ENCODE data around the gene FRMD4B.

The FRMD4B gene

GRCh38 chr3:69425249-69425648 is 39.4 kb upstream of the FRMD4B start:
- peak; percentile 57 for TF ChIP-seq CTCF (IDR thresholded peaks at IDR 0.05; ENCODE audit: insufficient read depth, missing control alignments)
- DNase-seq (ENCODE audit: insufficient read length, low spot score): no peak
- peak; percentile 11 for FAIRE-seq

GRCh38 chr3:69423463-69424155 is 37.7 kb upstream of the FRMD4B start:
- DNase-seq (ENCODE audit: insufficient read length, low spot score) (no peak), FAIRE-seq (no peak)

GRCh38 chr3:69422751-69423150 is 36.9 kb upstream of the FRMD4B start:
- FAIRE-seq (no peak), DNase-seq (ENCODE audit: insufficient read length, low spot score) (no peak)
- no peak for TF ChIP-seq CTCF (IDR thresholded peaks at IDR 0.05; ENCODE audit: insufficient read depth, missing control alignments)

More at GRCh38 chr3:69423463-69424155, 37.7 kb upstream of the FRMD4B start:
- TF ChIP-seq CTCF (IDR thresholded peaks at IDR 0.05; ENCODE audit: insufficient read depth, missing control alignments): no peak

DNA sequence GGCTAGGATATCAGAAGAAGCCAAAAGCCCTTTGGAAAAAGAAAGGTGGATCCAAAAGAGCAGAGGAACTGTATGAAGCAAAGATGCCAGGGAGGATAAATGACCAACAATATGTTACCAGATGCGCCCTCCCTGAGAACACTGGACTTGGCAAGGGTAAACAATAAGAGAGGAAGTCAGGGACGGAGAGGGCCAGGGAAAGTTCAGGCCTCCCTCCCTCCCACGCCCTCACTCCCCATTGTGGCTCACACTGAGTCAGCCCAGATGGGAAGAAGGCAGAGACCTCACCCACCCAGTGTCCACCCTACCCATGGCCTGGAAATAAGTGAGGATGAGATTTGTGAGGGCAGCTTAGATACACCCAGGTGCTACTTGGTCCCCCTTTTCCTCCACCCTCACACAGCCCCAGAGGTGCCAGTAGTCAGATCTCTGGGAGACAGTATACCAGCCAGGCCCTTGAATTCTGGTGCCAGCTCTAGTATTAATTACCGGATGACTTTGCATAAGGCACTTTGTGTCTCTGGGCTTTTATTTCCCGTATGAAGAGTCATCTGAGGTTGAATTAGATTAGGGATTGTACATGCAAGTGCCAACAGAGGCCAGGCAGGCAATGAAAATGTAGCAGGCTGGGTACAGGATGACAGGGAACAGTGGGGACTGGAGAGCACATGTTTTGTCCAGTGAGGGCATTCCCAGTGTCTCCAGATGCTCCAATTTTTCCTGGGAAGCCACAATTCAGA is 35.1 kb upstream of the FRMD4B start:
- DNase-seq (ENCODE audit: insufficient read length, low spot score) (no peak), FAIRE-seq (no peak)
- no peak for TF ChIP-seq CTCF (IDR thresholded peaks at IDR 0.05; ENCODE audit: insufficient read depth, missing control alignments)

GRCh38 chr3:69419276-69419675 is 33.4 kb upstream of the FRMD4B start:
- no peak for TF ChIP-seq CTCF (IDR thresholded peaks at IDR 0.05; ENCODE audit: insufficient read depth, missing control alignments)
- FAIRE-seq (no peak), DNase-seq (ENCODE audit: insufficient read length, low spot score) (no peak)

DNA sequence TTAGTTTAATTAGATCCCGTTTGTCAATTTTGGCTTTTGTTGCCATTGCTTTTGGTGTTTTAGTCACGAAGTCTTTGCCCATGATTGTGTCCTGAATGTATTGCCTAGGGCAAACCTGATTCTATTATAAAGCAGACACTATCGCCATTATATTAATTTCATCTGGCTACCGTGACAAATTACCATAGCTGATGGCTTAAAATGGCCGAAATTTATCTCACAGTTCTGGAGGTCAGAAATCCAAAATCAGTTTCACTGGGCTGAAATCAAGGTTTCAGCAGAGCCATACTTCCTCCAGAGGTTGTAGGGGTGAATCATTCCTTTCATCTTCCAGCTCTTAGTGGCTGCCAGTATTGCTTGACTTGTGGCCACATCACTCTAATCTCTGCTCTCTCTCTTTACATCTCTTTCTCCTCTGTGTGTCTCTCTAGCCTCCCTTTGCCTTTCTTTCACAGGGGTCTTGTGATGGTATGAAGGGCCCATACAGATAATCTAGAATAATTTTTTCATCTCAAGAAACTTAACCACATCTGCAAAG is 31.7 kb upstream of the FRMD4B start:
- no peak for DNase-seq (ENCODE audit: insufficient read length, low spot score)
- FAIRE-seq: no peak
- TF ChIP-seq CTCF (IDR thresholded peaks at IDR 0.05; ENCODE audit: insufficient read depth, missing control alignments): no peak

Measured in D721Med (cell line).